Omental fat pad (tissue), 4 donors: ENCODE data around the gene CD200R1. TPM values are rescaled to one million over a fixed set of nuclear protein-coding genes. Genes with fewer than 3 reads are reported as not detected.

Experiments
- ATAC-seq: fragments of 150-250 bp; one replicate; pipeline ENCODE4 v1.9.1; 2016; ENCODE audit warnings: mild to moderate bottlenecking, moderate library complexity; ENCODE audit not compliant: low FRiP score
- DNase-seq: peaks from one replicate; pipeline ENCODE4 v3.0.0-alpha.2; 2019; ENCODE audit warnings: low spot score
- CTCF ChIP-seq, 3 donors: fragments of 450-650 bp; IDR thresholded peaks; one replicate each; pipeline ENCODE4 v1.5.1; 2016 to 2017; ENCODE audit warnings: antibody characterized with exemption in 3 of 3, mild to moderate bottlenecking in 3 of 3, moderate library complexity in 2 of 3
- total RNA-seq, 4 donors: library from RNA; depleted of rRNA; stranded (reverse); fragments of >200 nt; gene quantifications; one replicate each; pipeline ENCODE4 v1.1.0, GENCODE V29; 2016

Gene CD200R1
- total RNA-seq, 4 donors from 2014 or later: 1.1 to 4.3 (median 3.0) TPM

- no peak for DNase-seq
- no peak for TF ChIP-seq CTCF (IDR thresholded peaks at IDR 0.05)
- ATAC-seq: no peak
Observed at GRCh38 chr3:112967425-112967824, 7.5 kb downstream of the CD200R1 start.

GRCh38 chr3:112966633-112967032, 8.3 kb downstream of the CD200R1 start:
- no peak for DNase-seq
- no peak for ATAC-seq
- TF ChIP-seq CTCF (IDR thresholded peaks at IDR 0.05): no peak

- no peak for TF ChIP-seq CTCF (IDR thresholded peaks at IDR 0.05)
- no peak for DNase-seq
- ATAC-seq: no peak
Observed at GRCh38 chr3:112965656-112966055, 9.2 kb downstream of the CD200R1 start.

- TF ChIP-seq CTCF (IDR thresholded peaks at IDR 0.05): no peak
- no peak for ATAC-seq
- DNase-seq: no peak
Observed at GRCh38 chr3:112963683-112964082, 11.2 kb downstream of the CD200R1 start.

GRCh38 chr3:112958811-112959560, 15.9 kb downstream of the CD200R1 start:
- DNase-seq (no peak), ATAC-seq (no peak)
- no peak for TF ChIP-seq CTCF (IDR thresholded peaks at IDR 0.05)

GRCh38 chr3:112956351-112956750, 18.6 kb downstream of the CD200R1 start:
- no peak for TF ChIP-seq CTCF (IDR thresholded peaks at IDR 0.05)
- ATAC-seq (no peak), DNase-seq (no peak)

- DNase-seq (no peak), ATAC-seq (no peak)
Observed at GRCh38 chr3:112948346-112948838, 26.5 kb downstream of the CD200R1 start.

More at GRCh38 chr3:112948346-112948838, 26.5 kb downstream of the CD200R1 start:
- TF ChIP-seq CTCF (IDR thresholded peaks at IDR 0.05): no peak
